ENCODE measurements around the gene AP1G2. TPM values are rescaled to one million over a fixed set of nuclear protein-coding genes. Genes with fewer than 3 reads are reported as not detected.
"Not testable (repeated sequence)": the region's sequence is repeated elsewhere in the genome, so short reads cannot be mapped to it uniquely, and the experiment has no call there.

AP1G2 gene
- total RNA-seq, result 6.7 and 6.8 TPM in 2 replicates

GRCh38 chr14:23567186-23568020 lies at the start of gene AP1G2:
AP1G2 (minus strand) TSS chr14:23567791; CDS start chr14:23567314, 477 bp downstream.
- DNase-seq (ENCODE audit: low read depth, low spot score), result no peak

GRCh38 chr14:23615856-23616255 lies 48.3 kb upstream of the AP1G2 start:
- DNase-seq (ENCODE audit: low read depth, low spot score), result no peak

GRCh38 chr14:23614395-23614828 lies 46.8 kb upstream of the AP1G2 start:
- DNase-seq (ENCODE audit: low read depth, low spot score), result no peak

GRCh38 chr14:23613242-23614070 lies 45.9 kb upstream of the AP1G2 start:
- no peak for DNase-seq (ENCODE audit: low read depth, low spot score)

- DNase-seq (ENCODE audit: low read depth, low spot score), result no peak
Observed at GRCh38 chr14:23612802-23613201, 45.2 kb upstream of the AP1G2 start.

- no peak for DNase-seq (ENCODE audit: low read depth, low spot score)
Observed at GRCh38 chr14:23612354-23612732, 44.8 kb upstream of the AP1G2 start.

GRCh38 chr14:23610815-23611289 lies 43.3 kb upstream of the AP1G2 start:
- DNase-seq (ENCODE audit: low read depth, low spot score), result no peak

- DNase-seq (ENCODE audit: low read depth, low spot score), result no peak
Observed at GRCh38 chr14:23610090-23610814, 42.7 kb upstream of the AP1G2 start.

GRCh38 chr14:23609411-23610089 lies 42.0 kb upstream of the AP1G2 start:
- DNase-seq (ENCODE audit: low read depth, low spot score), result not testable (repeated sequence)

- DNase-seq (ENCODE audit: low read depth, low spot score), result no peak
Observed at GRCh38 chr14:23609001-23609400, 41.4 kb upstream of the AP1G2 start.

GRCh38 chr14:23608454-23608853 lies 40.9 kb upstream of the AP1G2 start:
- no peak for DNase-seq (ENCODE audit: low read depth, low spot score)

- no peak for DNase-seq (ENCODE audit: low read depth, low spot score)
Observed at GRCh38 chr14:23605931-23606585, 38.5 kb upstream of the AP1G2 start.

GRCh38 chr14:23604675-23605170 lies 37.1 kb upstream of the AP1G2 start:
- no peak for DNase-seq (ENCODE audit: low read depth, low spot score)

- DNase-seq (ENCODE audit: low read depth, low spot score), result no peak
Observed at GRCh38 chr14:23604148-23604547, 36.6 kb upstream of the AP1G2 start.

GRCh38 chr14:23603103-23603502 lies 35.5 kb upstream of the AP1G2 start:
- DNase-seq (ENCODE audit: low read depth, low spot score), result no peak

GRCh38 chr14:23602181-23603095 lies 34.8 kb upstream of the AP1G2 start:
- DNase-seq (ENCODE audit: low read depth, low spot score), result no peak

- no peak for DNase-seq (ENCODE audit: low read depth, low spot score)
Observed at GRCh38 chr14:23601845-23602180, 34.2 kb upstream of the AP1G2 start.

GRCh38 chr14:23601424-23601823 lies 33.8 kb upstream of the AP1G2 start:
- DNase-seq (ENCODE audit: low read depth, low spot score), result no peak

- DNase-seq (ENCODE audit: low read depth, low spot score), result no peak
Observed at GRCh38 chr14:23600806-23601205, 33.2 kb upstream of the AP1G2 start.
